Muscle layer of duodenum (tissue), 2 donors: ENCODE results near the gene ATPAF2.

ENCODE experiments used
- H3K27ac ChIP-seq: one replicate; pipeline ENCODE4 v1.7.0; 2013; ENCODE audit warnings: mild to moderate bottlenecking, low read length
- H3K27me3 ChIP-seq: one replicate; pipeline ENCODE4 v1.7.0; 2013; ENCODE audit warnings: low read depth, mild to moderate bottlenecking, control low read depth, low read length
- H3K36me3 ChIP-seq, 2 donors: one replicate each; pipeline ENCODE4 v1.7.0; 2013; ENCODE audit warnings: low read length in 2 of 2, control low read depth in 1 of 2, mild to moderate bottlenecking in 1 of 2; ENCODE audit not compliant: insufficient read depth in 2 of 2, control insufficient read depth in 1 of 2
- H3K4me1 ChIP-seq, 2 donors: one replicate each; pipeline ENCODE4 v1.7.0; 2013; ENCODE audit warnings: low read length in 2 of 2, mild to moderate bottlenecking in 2 of 2, control low read depth in 1 of 2, moderate library complexity in 1 of 2; ENCODE audit not compliant: insufficient read depth in 2 of 2, control insufficient read depth in 1 of 2
- H3K4me3 ChIP-seq, 2 donors: one replicate each; pipeline ENCODE4 v1.7.0; 2013; ENCODE audit warnings: low read length in 2 of 2, low read depth in 1 of 2, mild to moderate bottlenecking in 1 of 2
- H3K9me3 ChIP-seq, 2 donors: one replicate each; pipeline ENCODE4 v1.7.0; 2013; ENCODE audit warnings: low read length in 2 of 2, control low read depth in 1 of 2, mild to moderate bottlenecking in 1 of 2; ENCODE audit not compliant: control insufficient read depth in 1 of 2
- donor health status: healthy.

Gene ATPAF2

DNA sequence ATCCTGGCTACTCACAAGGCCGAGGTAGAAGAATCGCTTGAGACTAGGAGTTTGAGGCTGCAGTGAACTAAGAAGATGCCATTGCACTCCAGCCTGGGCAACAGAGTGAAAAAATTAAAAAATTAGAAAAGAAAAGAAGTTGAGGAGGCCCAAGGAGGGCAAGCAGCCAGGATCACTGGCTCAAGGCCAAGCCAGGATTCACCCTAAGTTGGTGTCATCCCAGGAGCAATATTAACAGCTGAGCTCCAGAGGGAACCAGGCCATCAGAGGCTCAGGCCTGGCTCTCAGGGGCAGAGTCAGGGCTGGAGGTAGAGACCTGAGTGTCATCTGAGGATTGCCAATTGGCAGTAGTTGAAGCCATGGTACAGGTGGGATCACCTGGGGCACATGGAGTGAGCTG, 45.6 kb downstream of the ATPAF2 start:
- no peak overlapping the region for H3K27ac ChIP-seq
- no peaks in the 10 kb centered on the region for H3K36me3 ChIP-seq
- no peaks in the 10 kb centered on the region for H3K9me3 ChIP-seq
- no peak overlapping the region for H3K4me3 ChIP-seq
- no peaks in the 10 kb centered on the region for H3K27me3 ChIP-seq
- H3K4me1 ChIP-seq: no peaks in the 10 kb centered on the region

DNA sequence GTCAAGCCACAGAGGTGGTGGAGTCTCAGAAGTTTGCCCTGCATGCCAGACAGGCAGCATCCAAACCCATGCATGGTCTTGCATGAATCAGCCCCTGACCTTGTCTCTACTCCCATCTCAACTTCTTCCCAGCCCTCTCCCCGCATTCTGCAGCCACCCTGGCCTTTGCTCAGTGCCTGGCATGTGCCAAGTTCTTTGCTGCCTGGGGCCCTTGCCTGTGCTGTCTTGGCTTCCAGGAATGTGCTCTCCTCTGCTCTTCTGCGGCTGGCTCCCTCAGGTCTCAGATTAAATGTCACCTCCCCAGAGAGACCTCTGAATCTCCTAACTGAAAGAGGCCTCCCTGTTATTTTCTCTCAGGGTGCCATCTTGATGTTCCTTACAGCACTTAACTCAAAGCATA, 48.7 kb downstream of the ATPAF2 start:
- Histone ChIP-seq H3K27me3 (no peaks in the 10 kb centered on the region), H3K9me3 (no peaks in the 10 kb centered on the region), H3K27ac (no peak overlapping the region), H3K4me3 (no peak overlapping the region), H3K36me3 (no peaks in the 10 kb centered on the region), H3K4me1 (no peaks in the 10 kb centered on the region)

DNA sequence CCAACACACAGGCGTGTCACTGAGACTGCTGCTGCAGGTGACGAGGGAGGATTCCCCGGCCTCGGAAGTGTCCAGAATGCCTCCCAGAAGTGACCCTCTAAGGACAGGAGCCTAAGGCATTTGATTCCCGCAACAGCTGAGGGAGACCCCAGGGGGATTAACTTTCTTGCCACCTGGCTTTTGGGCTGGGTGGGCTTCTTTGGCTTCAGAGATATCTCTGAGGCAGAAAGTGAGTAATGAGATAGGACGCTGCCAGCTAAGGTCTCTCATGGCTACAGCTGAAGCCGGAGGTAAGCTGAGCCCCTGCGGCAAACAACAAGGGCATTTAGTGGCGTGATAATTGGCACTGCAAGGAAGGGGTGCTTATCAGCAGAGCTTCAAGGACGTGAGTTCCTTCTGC, 49.4 kb downstream of the ATPAF2 start:
- Histone ChIP-seq H3K4me3 (no peak overlapping the region), H3K9me3 (no peaks in the 10 kb centered on the region), H3K4me1 (no peaks in the 10 kb centered on the region), H3K36me3 (no peaks in the 10 kb centered on the region), H3K27ac (no peak overlapping the region), H3K27me3 (no peaks in the 10 kb centered on the region)

DNA sequence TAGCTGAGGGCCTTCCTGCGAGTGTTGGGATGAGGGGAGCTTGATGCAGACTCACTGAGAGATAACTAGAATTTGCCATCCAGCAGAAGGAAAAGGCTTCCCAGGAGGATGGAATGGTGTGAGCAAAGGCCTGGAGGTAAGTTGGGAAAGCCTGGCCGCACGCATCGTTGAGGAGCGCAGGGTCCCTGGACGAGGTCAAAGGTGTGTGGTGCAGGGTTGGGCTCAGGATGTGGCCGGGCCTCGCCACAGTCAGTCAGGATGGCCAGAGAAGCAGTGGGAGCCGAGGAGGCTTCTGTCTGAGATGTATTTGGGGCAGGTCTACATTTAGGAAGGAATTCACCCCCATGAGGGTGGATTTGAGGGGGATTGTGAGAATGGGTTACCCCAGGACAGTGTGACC, 49.9 kb downstream of the ATPAF2 start:
- H3K27me3 ChIP-seq: no peaks in the 10 kb centered on the region
- H3K4me1 ChIP-seq: no peaks in the 10 kb centered on the region
- no peak overlapping the region for H3K4me3 ChIP-seq

DNA sequence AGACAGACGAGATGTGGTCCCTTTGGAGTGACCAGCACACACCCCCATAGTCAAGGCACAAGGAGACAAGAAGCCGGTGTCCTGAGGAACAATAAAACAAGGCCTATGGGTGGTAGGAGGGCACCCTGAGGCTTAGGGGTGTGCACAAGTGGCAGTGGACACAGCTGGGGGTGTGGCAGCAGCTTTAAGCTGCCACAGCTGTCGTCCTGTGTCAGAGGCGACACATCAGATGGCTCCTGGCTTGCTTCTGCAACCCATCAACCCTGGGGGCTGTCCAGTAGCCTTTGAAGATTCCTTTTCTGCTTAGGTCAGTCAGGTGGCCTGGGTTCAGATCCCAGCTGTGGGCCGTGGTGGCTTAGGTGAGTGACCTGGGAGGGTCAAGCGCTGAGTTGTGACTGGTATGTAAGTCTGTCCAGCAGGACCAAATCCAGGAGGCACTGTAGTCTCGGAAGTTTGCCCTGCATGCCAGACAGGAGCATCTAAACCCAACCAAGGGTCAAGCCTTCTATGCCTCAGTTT, 50.5 kb downstream of the ATPAF2 start:
- H3K9me3 ChIP-seq: no peaks in the 10 kb centered on the region
- H3K4me3 ChIP-seq: no peak overlapping the region
- no peaks in the 10 kb centered on the region for H3K4me1 ChIP-seq
- H3K27me3 ChIP-seq: no peaks in the 10 kb centered on the region
- H3K27ac ChIP-seq: no peak overlapping the region
- no peaks in the 10 kb centered on the region for H3K36me3 ChIP-seq

More for the DNA sequence above, 49.9 kb downstream of the ATPAF2 start:
- Histone ChIP-seq H3K27ac (no peak overlapping the region), H3K36me3 (no peaks in the 10 kb centered on the region), H3K9me3 (no peaks in the 10 kb centered on the region)

DNA sequence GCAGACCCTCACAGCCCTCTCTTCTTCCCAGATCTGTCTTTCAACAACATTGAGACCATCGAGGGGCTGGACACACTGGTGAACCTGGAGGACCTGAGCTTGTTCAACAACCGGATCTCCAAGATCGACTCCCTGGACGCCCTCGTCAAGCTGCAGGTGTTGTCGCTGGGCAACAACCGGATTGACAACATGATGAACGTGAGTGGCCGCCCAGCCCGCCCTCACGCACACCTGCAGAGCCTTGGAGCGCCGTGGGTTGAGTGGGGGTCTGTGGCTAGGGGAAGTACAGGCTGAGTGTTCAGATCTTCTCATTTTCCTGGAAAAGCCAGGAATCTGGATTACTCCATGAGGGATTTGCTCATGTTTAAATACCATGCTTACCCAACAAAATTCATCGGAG, 51.1 kb downstream of the ATPAF2 start:
- Histone ChIP-seq H3K9me3 (no peaks in the 10 kb centered on the region), H3K27ac (no peak overlapping the region), H3K4me3 (no peak overlapping the region), H3K36me3 (no peaks in the 10 kb centered on the region), H3K27me3 (no peaks in the 10 kb centered on the region), H3K4me1 (no peaks in the 10 kb centered on the region)

DNA sequence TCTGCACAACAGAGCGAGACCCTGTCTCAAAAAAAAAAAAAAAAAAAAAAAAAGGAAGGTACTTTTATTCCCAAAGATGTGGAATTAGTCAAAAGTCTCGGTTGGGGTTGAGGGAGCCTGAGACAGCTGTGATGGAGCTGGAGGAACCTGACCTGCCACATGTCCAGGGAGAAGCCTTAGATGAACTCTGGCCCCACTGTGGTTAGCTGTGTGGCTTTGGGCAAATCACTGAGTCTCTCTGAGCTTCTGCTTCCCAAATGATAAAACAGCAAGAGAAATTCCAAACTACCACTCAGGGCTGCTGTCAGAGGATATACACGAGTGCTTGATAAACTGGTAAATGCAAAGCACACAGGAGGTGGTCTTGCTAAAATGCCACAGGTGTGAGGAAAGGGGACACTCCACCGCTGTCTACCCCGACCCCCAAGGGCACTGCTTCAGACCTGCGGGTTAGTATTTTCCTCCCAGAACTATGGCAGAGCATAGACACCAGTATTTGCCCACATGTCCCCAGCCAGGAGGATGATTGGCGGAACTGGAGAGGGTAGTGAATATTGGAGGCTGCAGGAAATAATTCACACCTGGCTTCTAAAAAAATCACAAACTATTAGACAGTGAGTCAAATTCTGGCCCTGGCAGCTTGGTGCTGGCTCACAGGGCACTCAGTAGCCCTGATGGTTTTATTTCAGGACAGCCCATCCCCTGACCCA, 51.6 kb downstream of the ATPAF2 start:
- no peaks in the 10 kb centered on the region for H3K4me1 ChIP-seq
- no peaks in the 10 kb centered on the region for H3K36me3 ChIP-seq
- H3K4me3 ChIP-seq: no peak overlapping the region
- no peak overlapping the region for H3K27ac ChIP-seq
- H3K9me3 ChIP-seq: no peaks in the 10 kb centered on the region
- H3K27me3 ChIP-seq: no peaks in the 10 kb centered on the region

DNA sequence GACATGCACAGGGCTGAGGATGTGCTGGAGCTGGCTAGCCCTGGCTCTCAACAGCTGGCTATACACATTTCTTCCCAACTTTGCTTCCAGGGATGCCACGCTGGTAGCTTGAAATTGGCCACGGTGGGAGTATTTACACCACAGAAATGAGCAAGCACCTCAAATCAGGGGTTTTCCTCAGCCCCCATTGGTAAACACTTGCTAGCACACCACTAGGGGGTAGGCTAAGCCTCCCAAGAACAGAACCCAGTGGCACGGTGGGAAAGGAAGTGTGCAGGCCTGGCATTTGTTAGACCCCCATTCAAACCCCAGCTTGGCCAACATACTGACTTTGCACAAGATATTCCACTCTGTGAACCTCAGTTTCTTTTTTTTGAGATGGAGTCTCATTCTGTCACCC, 53.4 kb downstream of the ATPAF2 start:
- Histone ChIP-seq H3K36me3 (no peaks in the 10 kb centered on the region), H3K4me1 (no peaks in the 10 kb centered on the region), H3K4me3 (no peak overlapping the region), H3K27me3 (no peaks in the 10 kb centered on the region), H3K27ac (no peak overlapping the region), H3K9me3 (no peaks in the 10 kb centered on the region)

DNA sequence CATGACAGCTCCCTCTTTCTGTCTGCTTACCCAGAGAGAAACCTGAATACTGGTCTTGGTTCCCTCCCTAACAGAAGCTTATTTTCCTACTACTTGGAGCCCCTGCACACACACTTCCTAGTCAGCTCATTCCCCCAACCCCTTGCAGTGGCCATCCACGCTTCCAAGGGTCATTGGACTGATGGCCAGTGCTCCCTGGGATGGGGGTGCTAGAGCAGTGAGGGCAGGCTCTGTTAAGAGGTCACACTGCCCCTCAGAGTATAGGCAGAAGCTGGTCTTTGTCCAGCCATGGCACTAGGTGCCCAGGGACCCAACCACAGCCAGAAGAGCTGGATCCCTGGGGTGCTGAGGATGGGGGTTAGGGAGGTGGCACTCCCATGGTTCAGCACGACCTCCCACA, 53.8 kb downstream of the ATPAF2 start:
- Histone ChIP-seq H3K27ac (no peak overlapping the region), H3K36me3 (no peaks in the 10 kb centered on the region), H3K27me3 (no peaks in the 10 kb centered on the region), H3K9me3 (no peaks in the 10 kb centered on the region), H3K4me3 (no peak overlapping the region), H3K4me1 (no peaks in the 10 kb centered on the region)

DNA sequence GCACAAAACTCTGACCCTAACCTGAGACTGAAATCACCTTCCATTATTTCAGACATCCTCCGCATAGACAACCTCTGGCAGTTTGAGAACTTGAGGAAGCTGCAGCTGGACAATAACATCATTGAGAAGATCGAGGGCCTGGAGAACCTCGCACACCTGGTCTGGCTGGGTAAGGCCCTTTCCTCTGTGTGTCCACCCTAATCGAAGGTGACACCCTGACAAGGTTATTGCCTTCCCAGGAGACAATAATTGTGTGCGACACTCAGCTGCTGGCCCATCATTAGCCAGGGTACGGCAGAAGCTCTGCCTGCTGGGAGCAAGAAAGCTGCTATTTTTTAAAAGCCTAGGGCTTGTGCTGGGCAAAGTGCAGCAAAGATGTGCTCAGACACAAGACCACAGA, 55.2 kb downstream of the ATPAF2 start:
- no peaks in the 10 kb centered on the region for H3K4me1 ChIP-seq
- H3K27me3 ChIP-seq: no peaks in the 10 kb centered on the region
- H3K27ac ChIP-seq: no peak overlapping the region
- H3K9me3 ChIP-seq: no peaks in the 10 kb centered on the region
- no peak overlapping the region for H3K4me3 ChIP-seq
- no peaks in the 10 kb centered on the region for H3K36me3 ChIP-seq

DNA sequence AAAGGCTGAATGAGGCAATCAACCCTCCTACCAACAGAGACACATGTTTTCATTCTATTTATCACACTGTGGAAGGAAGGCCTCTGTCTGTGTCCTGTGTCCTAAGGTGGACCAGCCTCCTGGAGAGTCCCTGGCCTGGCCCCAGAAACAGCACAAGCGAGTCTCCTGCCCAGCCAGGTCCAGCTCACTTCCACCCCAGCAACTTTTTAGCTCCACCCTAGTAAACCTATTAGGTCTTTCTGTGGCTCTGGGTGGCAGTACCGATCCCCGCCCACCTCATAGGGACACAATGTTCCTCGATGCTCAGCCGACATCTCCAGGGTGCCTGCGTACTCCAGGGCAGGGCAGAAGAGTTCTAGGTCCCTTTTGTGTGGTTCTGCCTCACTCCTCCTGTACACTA, 55.6 kb downstream of the ATPAF2 start:
- Histone ChIP-seq H3K27me3 (no peaks in the 10 kb centered on the region), H3K36me3 (no peaks in the 10 kb centered on the region), H3K4me3 (no peak overlapping the region), H3K9me3 (no peaks in the 10 kb centered on the region), H3K4me1 (no peaks in the 10 kb centered on the region), H3K27ac (no peak overlapping the region)

DNA sequence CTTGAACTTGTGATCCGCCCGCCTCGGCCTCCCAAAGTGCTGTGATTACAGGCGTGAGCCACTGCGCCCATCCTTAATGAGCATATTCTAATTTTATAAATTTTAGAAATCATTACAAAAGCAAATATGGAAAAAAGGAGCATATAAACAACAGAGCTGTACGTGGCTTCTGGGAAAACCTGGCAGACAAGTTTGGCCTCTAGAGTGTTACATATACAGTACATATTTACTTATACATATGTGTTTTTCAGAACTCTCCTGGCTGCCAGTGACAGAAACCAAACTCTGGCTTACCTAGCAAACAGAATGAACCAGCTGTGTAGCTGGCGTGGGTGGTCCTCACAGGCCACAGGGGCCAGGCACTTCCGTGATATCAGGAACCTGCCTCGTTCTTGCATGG, 56.2 kb downstream of the ATPAF2 start:
- Histone ChIP-seq H3K36me3 (no peaks in the 10 kb centered on the region), H3K27ac (no peak overlapping the region), H3K4me1 (no peaks in the 10 kb centered on the region), H3K4me3 (no peak overlapping the region), H3K27me3 (no peaks in the 10 kb centered on the region), H3K9me3 (no peaks in the 10 kb centered on the region)
